ENCODE measurements around the gene LCN2.
"Not testable (repeated sequence)": the region's sequence is repeated elsewhere in the genome, so short reads cannot be mapped to it uniquely, and the experiment has no call there.

The LCN2 gene

DNA sequence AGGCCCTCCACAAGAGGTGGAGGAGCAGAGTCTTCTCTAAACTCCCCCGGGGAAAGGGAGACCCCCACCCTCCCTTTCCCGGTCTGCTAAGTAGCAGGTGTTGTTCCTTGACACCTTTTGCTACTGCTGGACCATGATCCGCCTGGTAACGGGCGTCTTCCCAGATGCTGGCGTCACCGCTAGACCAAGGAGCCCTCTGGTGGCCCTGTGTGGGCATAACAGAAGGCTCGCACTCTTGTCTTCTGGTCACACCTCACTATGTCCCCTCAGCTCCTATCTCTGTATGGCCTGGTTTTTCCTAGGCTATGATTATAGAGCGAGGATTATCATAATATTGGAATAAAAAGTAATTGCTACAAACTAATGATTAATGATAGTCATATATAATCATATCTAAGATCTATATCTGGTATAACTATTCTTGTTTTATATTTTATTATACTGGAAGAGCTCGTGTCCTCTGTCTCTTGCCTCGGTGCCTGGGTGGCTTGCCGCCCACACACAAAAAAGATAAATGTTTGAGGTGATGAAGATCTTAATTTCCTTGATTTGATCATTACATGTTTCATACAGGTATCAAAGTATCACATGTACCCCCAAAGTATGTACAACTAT, 19.2 kb upstream of the LCN2 start:
- not testable (repeated sequence) for H3K4me1 ChIP-seq (ENCODE audit: control insufficient read depth, insufficient read depth, low read length, poor library complexity, severe bottlenecking); H3K27ac ChIP-seq (ENCODE audit: low read depth, low read length, severe bottlenecking); H3K36me3 ChIP-seq (ENCODE audit: control insufficient read depth, insufficient read depth, low read length); H3K4me3 ChIP-seq (ENCODE audit: extremely low read depth, insufficient read depth, low read length, poor library complexity, severe bottlenecking); H3K9me3 ChIP-seq (ENCODE audit: control insufficient read depth, low read length)
- no CpG with 5 or more reads among the region's 12 CpGs for WGBS, 2 experiments (ENCODE audit: insufficient coverage in 2 of 2)

- WGBS, 2 experiments (ENCODE audit: insufficient coverage in 2 of 2), result 57 to 81% methylated on average over 2 to 3 of the region's 7 CpGs
- not testable (repeated sequence) for H3K9me3 ChIP-seq (ENCODE audit: control insufficient read depth, low read length); H3K4me3 ChIP-seq (ENCODE audit: extremely low read depth, insufficient read depth, low read length, poor library complexity, severe bottlenecking); H3K27ac ChIP-seq (ENCODE audit: low read depth, low read length, severe bottlenecking); H3K4me1 ChIP-seq (ENCODE audit: control insufficient read depth, insufficient read depth, low read length, poor library complexity, severe bottlenecking); H3K36me3 ChIP-seq (ENCODE audit: control insufficient read depth, insufficient read depth, low read length)
Observed at GRCh38 chr9:128130651-128131050, 18.6 kb upstream of the LCN2 start.

- not testable (repeated sequence) for H3K36me3 ChIP-seq (ENCODE audit: control insufficient read depth, insufficient read depth, low read length); H3K9me3 ChIP-seq (ENCODE audit: control insufficient read depth, low read length); H3K4me3 ChIP-seq (ENCODE audit: extremely low read depth, insufficient read depth, low read length, poor library complexity, severe bottlenecking); H3K27ac ChIP-seq (ENCODE audit: low read depth, low read length, severe bottlenecking); H3K4me1 ChIP-seq (ENCODE audit: control insufficient read depth, insufficient read depth, low read length, poor library complexity, severe bottlenecking)
- WGBS, 2 experiments (ENCODE audit: insufficient coverage in 2 of 2), result 87% methylated on average over 8 of the region's 8 CpGs
Observed at GRCh38 chr9:128131346-128131745, 17.9 kb upstream of the LCN2 start.

GRCh38 chr9:128132139-128132538, 17.1 kb upstream of the LCN2 start:
- not testable (repeated sequence) for H3K27ac ChIP-seq (ENCODE audit: low read depth, low read length, severe bottlenecking); H3K9me3 ChIP-seq (ENCODE audit: control insufficient read depth, low read length); H3K4me3 ChIP-seq (ENCODE audit: extremely low read depth, insufficient read depth, low read length, poor library complexity, severe bottlenecking); H3K36me3 ChIP-seq (ENCODE audit: control insufficient read depth, insufficient read depth, low read length); H3K4me1 ChIP-seq (ENCODE audit: control insufficient read depth, insufficient read depth, low read length, poor library complexity, severe bottlenecking)
- 78 to 84% methylated on average over 7 to 8 of the region's 8 CpGs for WGBS, 2 experiments (ENCODE audit: insufficient coverage in 2 of 2)

GRCh38 chr9:128135561-128135960, 13.7 kb upstream of the LCN2 start:
- not testable (repeated sequence) for H3K4me3 ChIP-seq (ENCODE audit: extremely low read depth, insufficient read depth, low read length, poor library complexity, severe bottlenecking); H3K9me3 ChIP-seq (ENCODE audit: control insufficient read depth, low read length); H3K4me1 ChIP-seq (ENCODE audit: control insufficient read depth, insufficient read depth, low read length, poor library complexity, severe bottlenecking); H3K27ac ChIP-seq (ENCODE audit: low read depth, low read length, severe bottlenecking); H3K36me3 ChIP-seq (ENCODE audit: control insufficient read depth, insufficient read depth, low read length)
- WGBS, 2 experiments (ENCODE audit: insufficient coverage in 2 of 2), result 85 to 89% methylated on average over 5 to 8 of the region's 8 CpGs

DNA sequence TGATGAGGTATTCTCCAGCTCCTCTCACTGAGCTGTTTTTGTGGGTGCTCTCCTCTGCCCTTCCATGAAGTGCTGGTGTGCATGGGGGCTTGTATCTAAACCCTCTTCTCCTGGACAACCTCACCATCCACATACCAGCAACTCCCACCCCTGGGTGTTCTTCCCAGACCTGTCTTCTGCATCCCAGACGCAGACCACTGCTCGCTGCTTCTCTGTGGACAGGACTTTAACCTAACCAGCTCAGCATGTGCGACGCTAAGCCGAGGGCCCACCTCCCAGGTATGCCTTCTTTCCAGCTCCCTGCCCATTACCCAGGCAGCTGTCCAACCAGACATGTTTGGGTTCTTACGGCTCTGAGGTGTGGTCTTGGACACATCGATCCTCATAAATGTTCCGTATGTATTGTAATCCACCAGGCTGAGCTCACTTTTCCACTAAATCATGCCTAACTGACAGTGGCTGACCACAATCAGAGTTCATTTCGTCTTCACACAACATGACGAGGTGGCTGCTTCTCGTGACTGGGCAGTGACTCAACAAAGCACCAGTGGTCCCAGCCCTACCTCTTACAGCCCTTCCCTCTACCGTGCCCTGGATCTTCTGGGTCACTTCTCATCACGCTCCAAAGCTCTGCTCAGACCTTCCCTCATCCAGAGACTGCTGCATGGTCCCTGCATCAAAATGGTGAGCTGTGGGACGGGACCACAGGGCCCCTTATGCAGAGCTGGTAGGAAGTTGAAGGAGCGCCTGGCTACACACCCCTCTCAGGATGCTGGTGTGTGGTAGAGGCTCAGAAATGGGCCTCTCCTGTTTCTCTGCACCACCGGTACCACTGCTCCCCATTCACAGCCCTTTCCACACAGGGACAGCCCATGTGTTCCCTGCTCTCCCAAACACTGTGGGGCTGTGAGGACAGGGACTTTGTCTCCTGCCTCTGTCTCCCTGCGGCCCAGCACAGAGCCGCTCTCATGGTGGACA, 12.1 kb upstream of the LCN2 start:
- Histone ChIP-seq H3K4me3 (ENCODE audit: extremely low read depth, insufficient read depth, low read length, poor library complexity, severe bottlenecking) (no peak overlapping the region), H3K36me3 (ENCODE audit: control insufficient read depth, insufficient read depth, low read length) (no peaks in the 10 kb centered on the region), H3K27ac (ENCODE audit: low read depth, low read length, severe bottlenecking) (no peak overlapping the region), H3K4me1 (ENCODE audit: control insufficient read depth, insufficient read depth, low read length, poor library complexity, severe bottlenecking) (no peaks in the 10 kb centered on the region), H3K9me3 (ENCODE audit: control insufficient read depth, low read length) (no peaks in the 10 kb centered on the region)
- 92 to 94% methylated on average over 12 to 15 of the region's 18 CpGs for WGBS, 2 experiments (ENCODE audit: insufficient coverage in 2 of 2)

DNA sequence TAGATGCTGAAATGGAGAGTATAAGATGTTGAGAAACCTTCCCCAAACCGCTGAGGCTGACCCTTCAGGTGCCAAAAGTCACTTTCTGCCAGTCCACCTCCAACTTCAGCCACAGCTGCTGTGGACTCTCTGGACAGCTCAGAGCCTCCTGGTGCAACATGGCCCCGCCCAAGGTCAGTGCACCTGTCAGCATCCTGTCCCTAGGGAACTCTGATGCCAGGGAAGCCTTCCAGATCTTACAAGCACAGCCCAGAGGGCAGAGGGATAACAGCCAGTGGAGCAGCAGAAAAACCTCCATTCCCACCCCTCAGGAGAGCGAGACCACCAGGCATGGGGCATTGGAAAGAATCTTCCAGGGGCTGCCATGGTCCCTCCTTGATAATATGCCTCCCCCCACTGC, 11.3 kb upstream of the LCN2 start:
- Histone ChIP-seq H3K27ac (ENCODE audit: low read depth, low read length, severe bottlenecking) (no peak overlapping the region), H3K4me3 (ENCODE audit: extremely low read depth, insufficient read depth, low read length, poor library complexity, severe bottlenecking) (no peak overlapping the region), H3K4me1 (ENCODE audit: control insufficient read depth, insufficient read depth, low read length, poor library complexity, severe bottlenecking) (no peaks in the 10 kb centered on the region), H3K36me3 (ENCODE audit: control insufficient read depth, insufficient read depth, low read length) (no peaks in the 10 kb centered on the region), H3K9me3 (ENCODE audit: control insufficient read depth, low read length) (no peaks in the 10 kb centered on the region)
- 93 to 100% methylated on average over 2 of the region's 3 CpGs for WGBS, 2 experiments (ENCODE audit: insufficient coverage in 2 of 2)

- 91% methylated on average over 4 of the region's 16 CpGs; no CpG with 5 or more reads in 1 of the 2 experiments for WGBS, 2 experiments (ENCODE audit: insufficient coverage in 2 of 2)
- Histone ChIP-seq H3K9me3 (ENCODE audit: control insufficient read depth, low read length) (no peaks in the 10 kb centered on the region), H3K36me3 (ENCODE audit: control insufficient read depth, insufficient read depth, low read length) (no peaks in the 10 kb centered on the region), H3K27ac (ENCODE audit: low read depth, low read length, severe bottlenecking) (no peak overlapping the region), H3K4me1 (ENCODE audit: control insufficient read depth, insufficient read depth, low read length, poor library complexity, severe bottlenecking) (no peaks in the 10 kb centered on the region), H3K4me3 (ENCODE audit: extremely low read depth, insufficient read depth, low read length, poor library complexity, severe bottlenecking) (no peak overlapping the region)
Observed at GRCh38 chr9:128139621-128140020, 9.6 kb upstream of the LCN2 start.

- Histone ChIP-seq H3K4me1 (ENCODE audit: control insufficient read depth, insufficient read depth, low read length, poor library complexity, severe bottlenecking) (no peaks in the 10 kb centered on the region), H3K27ac (ENCODE audit: low read depth, low read length, severe bottlenecking) (no peak overlapping the region), H3K36me3 (ENCODE audit: control insufficient read depth, insufficient read depth, low read length) (no peaks in the 10 kb centered on the region), H3K4me3 (ENCODE audit: extremely low read depth, insufficient read depth, low read length, poor library complexity, severe bottlenecking) (no peak overlapping the region), H3K9me3 (ENCODE audit: control insufficient read depth, low read length) (no peaks in the 10 kb centered on the region)
- WGBS, 2 experiments (ENCODE audit: insufficient coverage in 2 of 2), result 86 to 88% methylated on average over 1 to 3 of the region's 3 CpGs
Observed at GRCh38 chr9:128141604-128142003, 7.6 kb upstream of the LCN2 start.

DNA sequence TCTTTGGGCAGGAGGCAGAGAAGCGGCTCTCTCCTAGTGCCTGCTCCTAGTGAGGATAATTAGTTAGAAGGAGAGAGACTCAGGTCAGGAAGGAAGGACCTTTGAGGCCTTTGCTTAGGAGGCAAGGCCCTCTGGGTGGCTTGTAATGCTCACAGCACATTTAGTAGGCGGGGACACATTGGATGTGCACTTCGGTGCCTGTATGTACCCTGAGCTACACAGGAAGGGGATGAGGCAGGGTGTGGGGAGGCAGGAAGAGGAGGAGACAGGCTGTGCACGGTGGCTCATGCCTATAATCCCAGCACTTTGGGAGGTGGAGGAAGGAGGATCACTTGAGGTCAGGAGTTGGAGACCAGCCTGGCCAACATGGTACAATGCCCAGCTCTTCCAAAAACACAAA, 7.2 kb upstream of the LCN2 start:
- H3K27ac ChIP-seq (ENCODE audit: low read depth, low read length, severe bottlenecking), result no peak overlapping the region
- 81 to 94% methylated on average over 3 to 4 of the region's 4 CpGs for WGBS, 2 experiments (ENCODE audit: insufficient coverage in 2 of 2)
- no peaks in the 10 kb centered on the region for H3K4me1 ChIP-seq (ENCODE audit: control insufficient read depth, insufficient read depth, low read length, poor library complexity, severe bottlenecking)
- H3K9me3 ChIP-seq (ENCODE audit: control insufficient read depth, low read length), result no peaks in the 10 kb centered on the region
- H3K36me3 ChIP-seq (ENCODE audit: control insufficient read depth, insufficient read depth, low read length), result no peaks in the 10 kb centered on the region
- no peak overlapping the region for H3K4me3 ChIP-seq (ENCODE audit: extremely low read depth, insufficient read depth, low read length, poor library complexity, severe bottlenecking)

- H3K27ac ChIP-seq (ENCODE audit: low read depth, low read length, severe bottlenecking), result no peak overlapping the region
- no peak overlapping the region for H3K4me3 ChIP-seq (ENCODE audit: extremely low read depth, insufficient read depth, low read length, poor library complexity, severe bottlenecking)
- WGBS, 2 experiments (ENCODE audit: insufficient coverage in 2 of 2), result 100% methylated on average over 1 of the region's 2 CpGs
- H3K4me1 ChIP-seq (ENCODE audit: control insufficient read depth, insufficient read depth, low read length, poor library complexity, severe bottlenecking), result no peaks in the 10 kb centered on the region
- no peaks in the 10 kb centered on the region for H3K9me3 ChIP-seq (ENCODE audit: control insufficient read depth, low read length)
- no peaks in the 10 kb centered on the region for H3K36me3 ChIP-seq (ENCODE audit: control insufficient read depth, insufficient read depth, low read length)
Observed at GRCh38 chr9:128142596-128142995, 6.7 kb upstream of the LCN2 start.
